SH-SY5Y (cell line): Measurements from ENCODE around the gene NISCH.

Experiments
- GATA2 ChIP-seq: IDR thresholded peaks from 2 replicates; pipeline ENCODE4 v1.6.1; 2011; ENCODE audit warnings: mild to moderate bottlenecking, low read depth, low read length
- GATA3 ChIP-seq: IDR thresholded peaks from 2 replicates; pipeline ENCODE4 v1.6.1; 2011; ENCODE audit warnings: low read depth, mild to moderate bottlenecking, low read length, moderate library complexity

- TF ChIP-seq GATA3: no peak
- no peak for TF ChIP-seq GATA2
These were observed 23.2 kb upstream of the NISCH start for GRCh38 chr3:52432225-52432624.
